Epidermal melanocyte (primary cell): ENCODE results near the gene OR2AT4.
A peak's percentile ranks its signal among the peaks of the same experiment; 100 is the strongest.
"Not testable (repeated sequence)": the region's sequence is repeated elsewhere in the genome, so short reads cannot be mapped to it uniquely, and the experiment has no call there.

Experiments
- DNase-seq: peaks from one replicate; pipeline ENCODE4 v3.0.0; 2011; ENCODE audit warnings: low spot score; ENCODE audit not compliant: insufficient read length

OR2AT4 gene

GRCh38 chr11:75096456-75097172 lies at the start of gene OR2AT4:
TSS of gene OR2AT4 (minus strand) at chr11:75096876.
- no peak for DNase-seq

GRCh38 chr11:75145972-75146519 lies 49.4 kb upstream of the OR2AT4 start:
- no peak for DNase-seq

DNA sequence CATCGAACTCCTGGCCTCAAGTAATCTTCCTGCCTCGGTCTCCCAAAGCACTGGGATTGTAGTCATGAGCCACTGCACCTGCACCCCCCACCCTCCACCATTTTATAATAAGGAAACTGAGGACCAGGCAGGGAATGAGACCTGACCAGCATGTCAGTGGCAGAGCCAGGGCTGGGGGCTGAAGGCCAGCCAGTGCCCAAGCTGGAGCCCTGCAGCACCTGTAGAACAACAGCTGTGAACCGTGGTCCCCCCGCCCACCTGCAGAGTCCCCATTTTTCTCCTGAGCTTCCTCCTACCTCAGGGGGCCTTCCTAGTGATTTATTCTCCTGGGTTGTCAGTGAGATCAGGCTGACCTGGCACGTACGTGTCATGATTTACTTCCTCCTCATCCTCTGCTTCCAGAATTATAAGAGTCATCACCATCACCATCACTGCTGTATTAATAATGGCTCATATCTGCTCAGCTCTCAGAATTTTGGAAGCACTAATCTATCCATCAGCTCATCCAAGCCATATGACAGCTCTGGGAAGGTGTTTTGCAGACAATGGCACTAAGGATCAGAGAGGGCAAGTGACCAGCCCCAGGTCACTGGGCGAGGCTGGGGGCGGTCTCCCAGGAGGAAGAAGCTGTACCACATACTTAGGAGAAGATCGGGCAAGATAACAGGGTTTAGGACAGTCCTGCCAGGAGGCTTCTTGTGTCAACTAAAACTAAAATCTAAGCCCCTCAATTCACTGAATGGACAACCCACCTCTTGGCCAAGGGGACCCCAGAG lies 48.7 kb upstream of the OR2AT4 start:
- DNase-seq, result no peak

DNA sequence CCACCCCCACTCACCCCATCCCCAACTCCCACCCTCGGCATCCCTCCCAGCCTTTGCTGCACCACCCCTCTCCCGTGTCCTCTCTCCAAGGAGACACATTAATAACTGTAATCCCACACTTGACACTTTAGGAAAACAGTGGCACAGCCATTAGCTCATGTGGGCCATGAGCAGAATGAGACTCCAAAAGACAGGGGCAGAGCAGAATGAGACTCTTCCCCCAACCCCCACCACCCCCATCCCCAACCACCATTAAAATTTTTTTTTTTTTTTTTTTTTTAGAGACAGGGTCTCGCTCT lies 48.0 kb upstream of the OR2AT4 start:
- DNase-seq, result no peak

- no peak for DNase-seq
Observed at GRCh38 chr11:75143420-75143731, 46.7 kb upstream of the OR2AT4 start.

GRCh38 chr11:75142714-75143419 lies 46.2 kb upstream of the OR2AT4 start:
- DNase-seq, result peak; percentile 82

DNA sequence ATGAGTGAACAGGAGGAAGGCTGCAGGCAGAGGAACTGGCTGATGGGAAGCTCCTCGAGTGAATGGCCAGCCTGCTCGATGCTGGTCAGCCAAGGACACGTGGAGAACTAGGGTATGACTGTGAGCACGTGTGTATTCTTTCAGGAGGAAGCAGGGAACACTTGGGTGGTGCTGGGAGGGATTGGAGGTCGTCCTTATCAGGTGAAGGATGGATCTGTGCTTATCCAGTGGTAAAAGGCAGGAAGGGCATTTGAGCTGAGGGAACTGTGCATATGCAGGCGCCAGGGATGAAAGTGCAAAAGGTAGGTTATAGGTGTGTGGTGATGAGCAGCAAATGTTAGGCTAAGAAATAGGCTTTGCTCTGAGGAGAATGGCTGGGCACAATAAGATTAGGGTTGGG lies 44.5 kb upstream of the OR2AT4 start:
- DNase-seq, result no peak

GRCh38 chr11:75140269-75141138 lies 43.8 kb upstream of the OR2AT4 start:
- DNase-seq, result no peak

GRCh38 chr11:75135651-75136050 lies 39.0 kb upstream of the OR2AT4 start:
- no peak for DNase-seq

GRCh38 chr11:75135021-75135650 lies 38.5 kb upstream of the OR2AT4 start:
- no peak for DNase-seq

DNA sequence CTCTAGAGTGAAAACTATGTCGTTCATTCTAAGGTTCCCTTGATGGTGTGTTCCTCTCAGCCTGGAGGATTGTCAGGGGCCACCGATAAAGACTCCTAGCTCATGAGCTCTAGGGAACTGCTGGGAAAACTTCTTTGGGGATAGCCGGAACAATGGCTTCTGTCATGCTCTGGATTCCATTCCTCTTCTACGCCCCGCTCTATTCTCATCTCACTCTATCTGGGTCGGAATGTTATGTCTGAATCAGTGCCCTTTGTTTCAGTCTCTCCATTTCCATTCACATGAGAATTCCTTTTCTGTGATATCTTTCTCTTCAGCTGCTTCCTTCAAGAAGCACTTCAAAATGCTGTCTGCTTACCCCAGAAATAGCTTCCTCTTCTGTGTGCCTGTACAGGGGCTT lies 37.3 kb upstream of the OR2AT4 start:
- no peak for DNase-seq

DNA sequence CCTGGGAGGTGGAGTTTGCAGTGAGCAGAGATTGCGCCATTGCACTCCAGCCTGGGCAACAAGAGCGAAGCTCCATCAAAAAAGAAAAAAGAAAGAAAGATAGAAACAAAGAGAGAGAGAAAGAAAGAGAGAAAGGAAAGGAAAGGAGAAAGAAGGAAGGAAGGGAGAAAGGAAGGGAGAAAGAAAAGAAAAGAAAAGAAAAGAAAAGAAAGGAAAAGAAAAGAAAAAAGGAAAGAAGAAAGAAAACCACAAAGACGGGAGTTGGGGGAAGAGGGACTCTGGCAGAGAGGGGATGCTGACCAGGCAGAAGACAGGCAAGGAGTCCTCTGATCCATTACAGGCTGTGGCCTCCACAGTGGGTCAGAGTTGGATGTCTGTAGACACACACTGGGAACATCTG lies 35.4 kb upstream of the OR2AT4 start:
- no peak for DNase-seq

DNA sequence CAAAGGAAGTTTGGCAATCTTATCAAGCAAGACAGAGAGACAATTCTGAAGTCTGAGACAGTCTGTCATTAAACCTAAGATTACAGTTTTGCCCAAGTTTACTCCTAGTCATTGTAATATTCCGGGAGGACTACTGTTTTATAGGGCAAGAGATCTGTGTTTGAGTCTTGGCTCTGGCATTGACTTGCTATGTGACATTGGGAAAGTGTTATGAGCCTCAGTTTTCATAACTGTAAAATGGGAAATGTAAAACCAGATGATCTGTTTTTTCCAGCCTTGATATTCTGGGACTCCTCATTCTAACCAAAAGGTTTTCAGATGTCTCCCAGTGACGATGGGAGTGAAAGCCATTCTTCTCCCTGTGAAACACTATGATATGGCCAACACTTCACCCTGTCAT lies 29.9 kb upstream of the OR2AT4 start:
- DNase-seq, result no peak

DNA sequence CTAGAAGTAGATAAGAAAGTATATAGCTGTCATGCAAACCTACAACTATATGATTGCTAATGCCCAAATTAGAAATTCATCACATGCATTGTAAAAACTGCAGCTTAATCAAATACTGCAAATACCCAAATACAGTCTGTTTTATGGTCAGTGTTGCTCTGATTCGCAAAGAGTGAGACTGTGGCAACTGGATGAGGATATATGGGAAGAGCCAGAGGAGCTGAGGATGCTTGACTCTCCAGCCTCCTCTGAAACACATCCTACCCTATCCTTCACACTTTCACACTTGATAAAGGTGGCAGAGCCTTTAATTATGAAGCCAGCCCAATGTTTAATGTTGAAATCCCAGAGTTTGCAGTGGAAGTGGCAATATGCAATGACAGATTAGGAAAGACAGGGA lies 21.9 kb upstream of the OR2AT4 start:
- DNase-seq, result no peak

GRCh38 chr11:75114465-75114864 lies 17.8 kb upstream of the OR2AT4 start:
- DNase-seq, result no peak

- DNase-seq, result no peak
Observed at GRCh38 chr11:75113030-75113429, 16.4 kb upstream of the OR2AT4 start.

GRCh38 chr11:75112200-75112599 lies 15.5 kb upstream of the OR2AT4 start:
- DNase-seq, result no peak

GRCh38 chr11:75107187-75107586 lies 10.5 kb upstream of the OR2AT4 start:
- DNase-seq, result no peak

DNA sequence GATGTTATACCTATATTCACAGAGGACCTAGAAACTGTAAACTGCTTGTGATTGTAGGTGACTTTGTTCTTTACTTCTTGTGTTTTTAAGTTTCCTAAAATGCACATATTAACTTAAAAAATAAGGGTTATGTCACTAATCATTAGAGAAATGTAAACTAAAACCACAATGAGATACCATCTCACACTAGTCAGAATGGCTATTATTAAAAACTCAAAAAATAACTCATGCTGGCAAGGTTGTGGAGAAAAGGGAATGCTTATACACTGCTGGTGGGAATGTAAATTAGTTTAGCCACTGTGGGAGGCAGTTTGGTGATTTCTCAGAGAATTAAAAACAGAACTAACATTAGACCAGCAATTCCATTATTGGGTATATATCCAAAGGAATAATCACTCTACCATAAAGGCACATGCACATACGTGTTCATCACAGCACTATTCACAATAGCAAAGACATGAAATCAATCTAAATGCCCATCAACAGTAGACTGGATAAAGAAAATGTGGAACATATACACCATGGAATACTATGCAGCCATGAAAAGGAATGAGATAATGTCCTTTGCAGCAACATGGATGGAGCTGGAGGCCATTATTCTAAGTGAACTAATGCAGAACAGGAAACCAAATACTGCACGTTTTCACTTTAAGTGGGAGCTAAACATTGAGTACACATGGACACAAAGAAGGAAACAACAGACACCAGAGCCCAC lies 9.4 kb upstream of the OR2AT4 start:
- DNase-seq, result not testable (repeated sequence)

GRCh38 chr11:75105462-75105925 lies 8.8 kb upstream of the OR2AT4 start:
- no peak for DNase-seq
